NCI-H748 (cell line): Measurements from ENCODE around the gene RAMP1.
A peak's percentile ranks its signal among the peaks of the same experiment; 100 is the strongest.

Experiments
- DNase-seq: peaks from one replicate; lab custom pipeline; 2025; ENCODE audit not compliant: unreplicated experiment; lab: John Stamatoyannopoulos, UW

The RAMP1 gene

GRCh38 chr2:237894986-237895543 is 35.6 kb downstream of the RAMP1 start:
- no peak for DNase-seq

GRCh38 chr2:237895544-237896506 is 36.4 kb downstream of the RAMP1 start:
- DNase-seq: no peak

- no peak for DNase-seq
Observed at GRCh38 chr2:237896507-237896892, 37.1 kb downstream of the RAMP1 start.

- DNase-seq: no peak
Observed at GRCh38 chr2:237896956-237897355, 37.5 kb downstream of the RAMP1 start.

- DNase-seq: no peak
Observed at GRCh38 chr2:237898057-237898414, 38.6 kb downstream of the RAMP1 start.

- DNase-seq: peak; percentile 73
Observed at GRCh38 chr2:237900891-237901831, 41.7 kb downstream of the RAMP1 start.

GRCh38 chr2:237901932-237902850 is 42.8 kb downstream of the RAMP1 start:
- DNase-seq: no peak

- no peak for DNase-seq
Observed at GRCh38 chr2:237904831-237905599, 45.6 kb downstream of the RAMP1 start.

GRCh38 chr2:237907144-237907543 is 47.7 kb downstream of the RAMP1 start:
- DNase-seq: no peak

GRCh38 chr2:237909075-237909695 is 49.8 kb downstream of the RAMP1 start:
- DNase-seq: no peak

GRCh38 chr2:237909801-237910475 is 50.5 kb downstream of the RAMP1 start:
- no peak for DNase-seq

- no peak for DNase-seq
Observed at GRCh38 chr2:237910576-237911362, 51.3 kb downstream of the RAMP1 start.

GRCh38 chr2:237911363-237912017 is 52.1 kb downstream of the RAMP1 start:
- no peak for DNase-seq

- DNase-seq: no peak
Observed at GRCh38 chr2:237912271-237913192, 53.1 kb downstream of the RAMP1 start.

- no peak for DNase-seq
Observed at GRCh38 chr2:237913193-237913917, 53.9 kb downstream of the RAMP1 start.

GRCh38 chr2:237915576-237915975 is 56.2 kb downstream of the RAMP1 start:
- DNase-seq: no peak
